Mammary epithelial cell (primary cell): ENCODE measurements around the gene BAHCC1.

Experiments
- CTCF ChIP-seq, 2 donors: IDR thresholded peaks in 1 of 2; conservative IDR thresholded peaks in 1 of 2; 2 replicates each; pipeline ENCODE4 v1.5.1; 2011 to 2012; ENCODE audit warnings: inconsistent platforms in 2 of 2, low read length in 2 of 2, mild to moderate bottlenecking in 2 of 2, control low read depth in 1 of 2, low read depth in 1 of 2; ENCODE audit not compliant: insufficient read depth in 1 of 2; ENCODE audit errors: extremely low read depth in 1 of 2
- EZH2 ChIP-seq: IDR thresholded peaks from 2 replicates; pipeline ENCODE4 v1.6.1; 2012; ENCODE audit warnings: low read length, inconsistent platforms, borderline replicate concordance

- no peak for TF ChIP-seq CTCF (conservative IDR thresholded peaks at IDR 0.05 in 1 of 2, IDR thresholded peaks at IDR 0.05 in 1 of 2; ENCODE audit: extremely low read depth in 1 of 2, insufficient read depth in 1 of 2, low read depth in 1 of 2, low read length in 2 of 2)
- no peak for TF ChIP-seq EZH2
These were observed 54.1 kb downstream of the BAHCC1 start for GRCh38 chr17:81449351-81449750.
